Activated naive CD4-positive, alpha-beta T cell treated with anti-CD3 and anti-CD28 coated beads, Interleukin-2, amount 50 U/mL, for 72 hours (primary cell): Measurements from ENCODE around the gene PSMB9. TPM values are rescaled to one million over a fixed set of nuclear protein-coding genes. Genes with fewer than 3 reads are reported as not detected.
"Not testable (repeated sequence)": the region's sequence is repeated elsewhere in the genome, so short reads cannot be mapped to it uniquely, and the experiment has no call there.

Source experiments
- ATAC-seq, 2 donors: fragments of 150-1000 bp; cut with Tn5 transposase; 2 replicates each; pipeline ENCODE4 v1.10.0; 2021; ENCODE audit warnings: mild to moderate bottlenecking in 2 of 2, moderate library complexity in 2 of 2
- DNase-seq, 2 donors: peaks; one replicate each; pipeline ENCODE4 v3.0.0; 2021 to 2022; ENCODE audit warnings: low spot score in 2 of 2
- H3K27ac Mint-ChIP-seq, 2 donors: one replicate each; pipeline ENCODE4 v1.8.0; 2022; ENCODE audit warnings: mild to moderate bottlenecking in 2 of 2, mixed read lengths in 2 of 2
- H3K36me3 Mint-ChIP-seq, 2 donors: one replicate each; pipeline ENCODE4 v1.8.0; 2022; ENCODE audit warnings: mixed read lengths in 2 of 2
- H3K9me3 Mint-ChIP-seq, 2 donors: one replicate each; pipeline ENCODE4 v1.8.0; 2022; ENCODE audit warnings: mixed read lengths in 2 of 2
- total RNA-seq, 2 donors: library from RNA; stranded (reverse); gene quantifications; one replicate each; pipeline ENCODE4 v1.2.3, GENCODE V29; 2022

PSMB9 gene
- total RNA-seq: 100 to 1,000 TPM; 202 to 262 TPM

- ATAC-seq (peak; percentile 79 to 92), DNase-seq (peak; percentile 91 to 93)
- H3K27ac Mint-ChIP-seq: peak within 1 kb of the TSS; percentile 99
- peaks cover 81 to 91% of the 10 kb centered on the region in 2 donors for H3K36me3 Mint-ChIP-seq
- peaks cover 0 to 5% of the 10 kb centered on the region in 2 donors for H3K9me3 Mint-ChIP-seq
Measured at GRCh38 chr6:32853541-32854375, at the start of gene PSMB9, which contains the start of gene TAP1. Gene PSMB9 (plus strand): TSS chr6:32854192. CDS start chr6:32854230, 38 bp downstream. Gene TAP1 (minus strand): TSS chr6:32853704. CDS start chr6:32853636, 68 bp downstream.

GRCh38 chr6:32805404-32805803 lies 48.6 kb upstream of the PSMB9 start:
- not testable (repeated sequence) for H3K9me3 Mint-ChIP-seq, H3K36me3 Mint-ChIP-seq, DNase-seq, H3K27ac Mint-ChIP-seq
- ATAC-seq: peak in 1 of 2 donors; percentile 82

GRCh38 chr6:32807020-32807580 lies 46.9 kb upstream of the PSMB9 start:
- H3K9me3 Mint-ChIP-seq: no peaks in the 10 kb centered on the region
- H3K27ac Mint-ChIP-seq: no peak overlapping the region
- ATAC-seq: no peak

GRCh38 chr6:32809171-32809570 lies 44.8 kb upstream of the PSMB9 start:
- DNase-seq (no peak), ATAC-seq (no peak)
- H3K27ac Mint-ChIP-seq: no peak overlapping the region
- no peaks in the 10 kb centered on the region for H3K36me3 Mint-ChIP-seq
- no peaks in the 10 kb centered on the region for H3K9me3 Mint-ChIP-seq

More at GRCh38 chr6:32807020-32807580, 46.9 kb upstream of the PSMB9 start:
- H3K36me3 Mint-ChIP-seq: no peaks in the 10 kb centered on the region
- no peak for DNase-seq

- Mint-ChIP-seq H3K9me3 (no peaks in the 10 kb centered on the region), H3K36me3 (no peaks in the 10 kb centered on the region), H3K27ac (peak overlapping the region in 1 of 2 donors; percentile 67)
- DNase-seq (no peak), ATAC-seq (peak; percentile 54 to 71)
Measured at GRCh38 chr6:32814145-32814544, 39.8 kb upstream of the PSMB9 start.

GRCh38 chr6:32815115-32815514 lies 38.9 kb upstream of the PSMB9 start:
- no peaks in the 10 kb centered on the region for H3K9me3 Mint-ChIP-seq
- no peak for ATAC-seq

GRCh38 chr6:32815996-32816395 lies 38.0 kb upstream of the PSMB9 start:
- ATAC-seq (no peak), DNase-seq (no peak)
- Mint-ChIP-seq H3K9me3 (no peaks in the 10 kb centered on the region), H3K27ac (no peak overlapping the region), H3K36me3 (no peaks in the 10 kb centered on the region)

More at GRCh38 chr6:32815115-32815514, 38.9 kb upstream of the PSMB9 start:
- DNase-seq: no peak
- peak overlapping the region in 1 of 2 donors; percentile 67 for H3K27ac Mint-ChIP-seq
- no peaks in the 10 kb centered on the region for H3K36me3 Mint-ChIP-seq

GRCh38 chr6:32816746-32817204 lies 37.2 kb upstream of the PSMB9 start, which contains the start of gene HLA-DOB:
Gene HLA-DOB (minus strand): TSS chr6:32817002. CDS start chr6:32816951, 51 bp downstream.
- ATAC-seq (peak; percentile 48 to 79), DNase-seq (no peak)
- no peaks in the 10 kb centered on the region for H3K9me3 Mint-ChIP-seq
- no peaks in the 10 kb centered on the region for H3K36me3 Mint-ChIP-seq
- H3K27ac Mint-ChIP-seq: no peak within 1 kb of the TSS

GRCh38 chr6:32818867-32819266 lies 35.1 kb upstream of the PSMB9 start:
- H3K36me3 Mint-ChIP-seq: no peaks in the 10 kb centered on the region
- DNase-seq (no peak), ATAC-seq (no peak)
- no peaks in the 10 kb centered on the region for H3K9me3 Mint-ChIP-seq
- H3K27ac Mint-ChIP-seq: peak overlapping the region in 1 of 2 donors; percentile 35

- peak in 1 of 2 donors; percentile 56 for ATAC-seq
- H3K27ac Mint-ChIP-seq: peak overlapping the region in 1 of 2 donors; percentile 13
- H3K36me3 Mint-ChIP-seq: no peaks in the 10 kb centered on the region
- no peaks in the 10 kb centered on the region for H3K9me3 Mint-ChIP-seq
- DNase-seq: no peak
Measured at GRCh38 chr6:32819729-32820128, 34.3 kb upstream of the PSMB9 start.

GRCh38 chr6:32825966-32826365 lies 28.0 kb upstream of the PSMB9 start:
- Mint-ChIP-seq H3K27ac (peak overlapping the region in 1 of 2 donors; percentile 18), H3K36me3 (peaks cover under 1 to 12% of the 10 kb centered on the region in 2 donors), H3K9me3 (no peaks in the 10 kb centered on the region)
- ATAC-seq (no peak), DNase-seq (no peak)

- DNase-seq: no peak
- H3K27ac Mint-ChIP-seq: peak overlapping the region in 1 of 2 donors; percentile 1
- no peak for ATAC-seq
- no peaks in the 10 kb centered on the region for H3K9me3 Mint-ChIP-seq
- H3K36me3 Mint-ChIP-seq: peaks cover 6 to 13% of the 10 kb centered on the region in 2 donors
Measured at GRCh38 chr6:32827025-32827424, 27.0 kb upstream of the PSMB9 start.

GRCh38 chr6:32829495-32829894 lies 24.5 kb upstream of the PSMB9 start:
- no peak for ATAC-seq
- peak overlapping the region in 1 of 2 donors; percentile 75 for H3K27ac Mint-ChIP-seq
- DNase-seq: no peak
- peaks cover 16 to 34% of the 10 kb centered on the region in 2 donors for H3K36me3 Mint-ChIP-seq
- H3K9me3 Mint-ChIP-seq: no peaks in the 10 kb centered on the region

GRCh38 chr6:32830017-32830416 lies 24.0 kb upstream of the PSMB9 start:
- Mint-ChIP-seq H3K9me3 (no peaks in the 10 kb centered on the region), H3K36me3 (peaks cover 21 to 39% of the 10 kb centered on the region in 2 donors), H3K27ac (peak overlapping the region; percentile 21 to 89)
- DNase-seq: no peak
- no peak for ATAC-seq

- Mint-ChIP-seq H3K36me3 (peaks cover 28 to 48% of the 10 kb centered on the region in 2 donors), H3K9me3 (no peaks in the 10 kb centered on the region), H3K27ac (peak overlapping the region; percentile 17 to 21)
- ATAC-seq (no peak), DNase-seq (no peak)
Measured at GRCh38 chr6:32830936-32831335, 23.1 kb upstream of the PSMB9 start.

- Mint-ChIP-seq H3K27ac (peak overlapping the region; percentile 44 to 67), H3K36me3 (peaks cover 40 to 63% of the 10 kb centered on the region in 2 donors), H3K9me3 (no peaks in the 10 kb centered on the region)
- DNase-seq: no peak
- no peak for ATAC-seq
Measured at GRCh38 chr6:32832535-32832934, 21.5 kb upstream of the PSMB9 start.

GRCh38 chr6:32833664-32834063 lies 20.3 kb upstream of the PSMB9 start:
- Mint-ChIP-seq H3K9me3 (no peaks in the 10 kb centered on the region), H3K36me3 (peaks cover 43 to 66% of the 10 kb centered on the region in 2 donors), H3K27ac (peak overlapping the region; percentile 57 to 65)
- ATAC-seq: no peak
- no peak for DNase-seq
